SK-N-SH treated with all-trans-retinoic acid at 6 μM for 48 hours (cell line): Measurements from ENCODE around the gene PHB1.

Experiments used
- ARNTL ChIP-seq: fragments of 450-650 bp; formaldehyde crosslinking; IDR thresholded peaks from 2 replicates; pipeline ENCODE4 v1.5.0; 2020; ENCODE audit warnings: low read depth, mild to moderate bottlenecking, moderate library complexity, borderline replicate concordance
- BACH2 ChIP-seq: fragments of 250-450 bp; sonication (Bioruptor Pico); IDR thresholded peaks from 2 replicates; pipeline ENCODE4 v1.9.0; 2021; ENCODE audit warnings: mild to moderate bottlenecking, borderline replicate concordance
- CSDC2 ChIP-seq: fragments of 250-450 bp; sonication (Bioruptor Pico); IDR thresholded peaks from 2 replicates; pipeline ENCODE4 v1.5.0; 2020; ENCODE audit warnings: mild to moderate bottlenecking, moderate library complexity
- ESRRG ChIP-seq: fragments of 250-450 bp; sonication (Bioruptor Pico); IDR thresholded peaks from 2 replicates; pipeline ENCODE4 v1.6.1; 2021; ENCODE audit warnings: mild to moderate bottlenecking
- PATZ1 ChIP-seq: fragments of 250-450 bp; sonication (Bioruptor Pico); IDR thresholded peaks from 2 replicates; pipeline ENCODE4 v1.8.0; 2020; ENCODE audit warnings: mild to moderate bottlenecking, moderate library complexity, borderline replicate concordance
- PPARA ChIP-seq: fragments of 250-450 bp; sonication (Bioruptor Pico); IDR thresholded peaks from 2 replicates; pipeline ENCODE4 v1.5.0; 2020; ENCODE audit warnings: mild to moderate bottlenecking, borderline replicate concordance
- ZC3H10 ChIP-seq: fragments of 250-450 bp; sonication (Bioruptor Pico); IDR thresholded peaks from 2 replicates; pipeline ENCODE4 v1.5.1; 2021; ENCODE audit warnings: mild to moderate bottlenecking, moderate library complexity
- ZFP3 ChIP-seq: fragments of 250-450 bp; sonication (Bioruptor Pico); IDR thresholded peaks from 2 replicates; pipeline ENCODE4 v1.5.0; 2020; ENCODE audit warnings: mild to moderate bottlenecking, moderate library complexity
- ZFP30 ChIP-seq: fragments of 450-650 bp; formaldehyde crosslinking; IDR thresholded peaks from 2 replicates; pipeline ENCODE4 v1.5.0; 2022; ENCODE audit warnings: mild to moderate bottlenecking, moderate library complexity
- ZNF70 ChIP-seq: fragments of 450-650 bp; formaldehyde crosslinking; IDR thresholded peaks from 2 replicates; pipeline ENCODE4 v1.5.0; 2020; ENCODE audit warnings: mild to moderate bottlenecking, moderate library complexity

- TF ChIP-seq ZFP3 (CRISPR knock-in tag) (no peak), PPARA (no peak), PATZ1 (CRISPR knock-in tag) (no peak), ZC3H10 (CRISPR knock-in tag) (no peak), ZNF70 (no peak), CSDC2 (CRISPR knock-in tag) (no peak), ESRRG (CRISPR knock-in tag) (no peak), BACH2 (CRISPR knock-in tag) (no peak), ZFP30 (CRISPR knock-in tag) (no peak), ARNTL (CRISPR knock-in tag) (no peak)
These were observed 32.1 kb downstream of the PHB1 start for GRCh38 chr17:49382556-49382955.
